NB4 (cell line): ENCODE results near the gene GALM.

Experiments used
- TF ChIP-seq, protein P1 (sequence below): IDR thresholded peaks from one replicate; pipeline ENCODE4 v1.5.1; 2012; ENCODE audit warnings: low read depth, low read length
- TF ChIP-seq, protein P2 (sequence below): IDR thresholded peaks from 2 replicates; pipeline ENCODE4 v1.6.1; 2011; ENCODE audit warnings: low read depth, low read length

DNA sequence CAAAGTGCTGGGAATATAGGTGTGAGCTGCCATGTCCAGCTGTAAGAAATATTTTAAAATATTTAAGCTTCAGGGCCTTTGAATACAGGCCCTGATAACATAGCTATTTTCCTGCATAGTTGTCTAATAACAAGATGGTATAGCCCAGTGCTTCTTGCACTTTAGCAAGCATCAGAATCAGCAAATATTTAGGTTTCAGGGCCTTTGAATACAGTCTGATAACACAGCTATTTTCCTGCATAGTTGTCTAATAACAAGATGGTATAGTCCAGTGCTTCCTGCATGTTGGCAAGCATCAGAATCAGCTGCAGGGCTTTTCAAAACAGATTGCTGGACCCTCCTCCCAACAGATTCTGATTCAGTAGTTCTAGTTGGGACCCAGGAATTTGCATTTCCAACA lies 117.7 kb downstream of the GALM start:
- TF ChIP-seq, protein P1, sequence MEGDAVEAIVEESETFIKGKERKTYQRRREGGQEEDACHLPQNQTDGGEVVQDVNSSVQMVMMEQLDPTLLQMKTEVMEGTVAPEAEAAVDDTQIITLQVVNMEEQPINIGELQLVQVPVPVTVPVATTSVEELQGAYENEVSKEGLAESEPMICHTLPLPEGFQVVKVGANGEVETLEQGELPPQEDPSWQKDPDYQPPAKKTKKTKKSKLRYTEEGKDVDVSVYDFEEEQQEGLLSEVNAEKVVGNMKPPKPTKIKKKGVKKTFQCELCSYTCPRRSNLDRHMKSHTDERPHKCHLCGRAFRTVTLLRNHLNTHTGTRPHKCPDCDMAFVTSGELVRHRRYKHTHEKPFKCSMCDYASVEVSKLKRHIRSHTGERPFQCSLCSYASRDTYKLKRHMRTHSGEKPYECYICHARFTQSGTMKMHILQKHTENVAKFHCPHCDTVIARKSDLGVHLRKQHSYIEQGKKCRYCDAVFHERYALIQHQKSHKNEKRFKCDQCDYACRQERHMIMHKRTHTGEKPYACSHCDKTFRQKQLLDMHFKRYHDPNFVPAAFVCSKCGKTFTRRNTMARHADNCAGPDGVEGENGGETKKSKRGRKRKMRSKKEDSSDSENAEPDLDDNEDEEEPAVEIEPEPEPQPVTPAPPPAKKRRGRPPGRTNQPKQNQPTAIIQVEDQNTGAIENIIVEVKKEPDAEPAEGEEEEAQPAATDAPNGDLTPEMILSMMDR, result no peak
- TF ChIP-seq, protein P2, sequence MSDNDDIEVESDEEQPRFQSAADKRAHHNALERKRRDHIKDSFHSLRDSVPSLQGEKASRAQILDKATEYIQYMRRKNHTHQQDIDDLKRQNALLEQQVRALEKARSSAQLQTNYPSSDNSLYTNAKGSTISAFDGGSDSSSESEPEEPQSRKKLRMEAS, result no peak
